H1 (cell line): ENCODE measurements around the gene TCEANC2. TPM values are rescaled to one million over a fixed set of nuclear protein-coding genes. Genes with fewer than 3 reads are reported as not detected.

ENCODE experiments used
- CTCF ChIA-PET: fragments of 300-600 bp; sonication (Branson Sonifier 250); formaldehyde crosslinking; loops from one replicate; lab custom pipeline; 2021; ENCODE audit not compliant: partially characterized antibody; lab: Charles Lee
- POLR2A ChIA-PET: fragments of 300-600 bp; sonication (Branson Sonifier 250); formaldehyde crosslinking; loops from one replicate; lab custom pipeline; 2021; ENCODE audit warnings: inconsistent platforms; ENCODE audit not compliant: partially characterized antibody; lab: Charles Lee
- DNase-seq, 2 experiments: peaks; one replicate each; pipeline versions ENCODE4 v3.0.0 to v3.0.0-alpha.2; 2010 to 2022; ENCODE audit warnings: low spot score in 2 of 2, low read depth in 1 of 2, mixed read lengths in 1 of 2
- FAIRE-seq: peaks from 2 replicates; lab custom pipeline; 2011; peaks lifted over from hg19 to GRCh38; lab: Jason Lieb, UNC
- H2AFZ ChIP-seq: 2 replicates; pipeline ENCODE4 v1.8.1; 2012; ENCODE audit warnings: low read length, inconsistent platforms
- H2AK5ac ChIP-seq: 2 replicates; pipeline ENCODE4 v1.6.1; 2013; ENCODE audit warnings: low read depth, low read length
- H2BK120ac ChIP-seq: replicated peaks from 2 replicates; pipeline ENCODE3; 2013; ENCODE audit warnings: low read depth, low read length, inconsistent platforms
- H2BK12ac ChIP-seq: 2 replicates; pipeline ENCODE4 v1.6.1; 2013; ENCODE audit warnings: low read depth, low read length
- H2BK15ac ChIP-seq: 2 replicates; pipeline ENCODE4 v1.6.1; 2013; ENCODE audit warnings: low read length
- H2BK20ac ChIP-seq: 2 replicates; pipeline ENCODE4 v1.6.1; 2013; ENCODE audit warnings: low read length
- H2BK5ac ChIP-seq: 2 replicates; pipeline ENCODE4 v1.6.1; 2013; ENCODE audit warnings: low read depth, low read length
- H3K14ac ChIP-seq: 2 replicates; pipeline ENCODE4 v1.6.1; 2013; ENCODE audit warnings: inconsistent platforms; ENCODE audit not compliant: insufficient read length
- H3K18ac ChIP-seq: 2 replicates; pipeline ENCODE4 v1.6.1; 2013; ENCODE audit warnings: low read length; ENCODE audit errors: extremely low read depth
- H3K23ac ChIP-seq: 2 replicates; pipeline ENCODE4 v1.6.1; 2013; ENCODE audit warnings: inconsistent platforms; ENCODE audit not compliant: insufficient read length
- H3K23me2 ChIP-seq: 2 replicates; pipeline ENCODE4 v1.6.1; 2013; ENCODE audit warnings: low read depth, low read length
- H3K27ac ChIP-seq: 2 replicates; pipeline ENCODE4 v1.6.1; 2011; ENCODE audit warnings: low read depth, low read length, inconsistent platforms
- H3K27me3 ChIP-seq, 4 experiments: replicated peaks in 1 of 4; 1 replicate in 1 of 4; 2 replicates in 3 of 4; pipeline versions ENCODE4 v1.6.1 to v1.8.1; 2011 to 2013; ENCODE audit warnings: low read length in 3 of 4, mild to moderate bottlenecking in 3 of 4, inconsistent platforms in 2 of 4, mixed read lengths in 2 of 4, moderate library complexity in 1 of 4; ENCODE audit not compliant: control insufficient read depth in 3 of 4, insufficient read depth in 3 of 4; ENCODE audit errors: extremely low read depth in 1 of 4
- H3K36me3 ChIP-seq, 4 experiments: 2 replicates each; pipeline versions ENCODE4 v1.6.1 to v1.8.1; 2011 to 2013; ENCODE audit warnings: mild to moderate bottlenecking in 4 of 4, low read length in 3 of 4, moderate library complexity in 2 of 4, control low read depth in 1 of 4, inconsistent platforms in 1 of 4; ENCODE audit not compliant: insufficient read depth in 4 of 4, control insufficient read depth in 2 of 4
- H3K4ac ChIP-seq: replicated peaks from 2 replicates; pipeline ENCODE3; 2013; ENCODE audit warnings: low read length, low read depth, mixed read lengths, inconsistent platforms; ENCODE audit not compliant: insufficient read length
- H3K4me1 ChIP-seq, 4 experiments: replicated peaks in 1 of 4; 1 replicate in 1 of 4; 2 replicates in 3 of 4; pipeline versions ENCODE4 v1.6.1 to v1.8.1; 2011 to 2013; ENCODE audit warnings: low read length in 3 of 4, inconsistent platforms in 2 of 4, mixed read lengths in 1 of 4; ENCODE audit not compliant: insufficient read depth in 4 of 4, control insufficient read depth in 3 of 4
- H3K4me2 ChIP-seq, 2 experiments: 2 replicates each; pipeline versions ENCODE4 v1.6.1 to v1.8.1; 2011 to 2013; ENCODE audit warnings: low read depth in 2 of 2, low read length in 2 of 2, control low read depth in 1 of 2, inconsistent platforms in 1 of 2, mild to moderate bottlenecking in 1 of 2; ENCODE audit not compliant: insufficient read depth in 1 of 2
- H3K4me3 ChIP-seq, 4 experiments: fragments of 200-600, 300-600 bp in 1 of 4; sonication (generic), shearing (Covaris generic), sonication (Bioruptor Twin) in 1 of 4; 2 replicates each; pipeline versions ENCODE4 v1.5.1 to v1.8.1; 2011 to 2016; ENCODE audit warnings: low read length in 4 of 4, low read depth in 3 of 4, control low read depth in 2 of 4, inconsistent platforms in 2 of 4, mild to moderate bottlenecking in 2 of 4, mixed read lengths in 1 of 4, moderate library complexity in 1 of 4; ENCODE audit not compliant: insufficient read depth in 2 of 4; ENCODE audit errors: extremely low read depth in 1 of 4
- H3K56ac ChIP-seq: replicated peaks from 2 replicates; pipeline ENCODE3; 2013; ENCODE audit warnings: low read depth, mild to moderate bottlenecking, mixed read lengths, low read length, inconsistent platforms; ENCODE audit not compliant: insufficient read length
- H3K79me1 ChIP-seq: 2 replicates; pipeline ENCODE4 v1.6.1; 2013; ENCODE audit warnings: low read depth, low read length, control low read depth
- H3K79me2 ChIP-seq, 2 experiments: 2 replicates each; pipeline versions ENCODE4 v1.6.1 to v1.8.1; 2012 to 2013; ENCODE audit warnings: low read length in 2 of 2, mild to moderate bottlenecking in 2 of 2, inconsistent platforms in 1 of 2; ENCODE audit not compliant: insufficient read depth in 2 of 2, control insufficient read depth in 1 of 2
- H3K9ac ChIP-seq, 4 experiments: replicated peaks in 1 of 4; 1 replicate in 1 of 4; 2 replicates in 3 of 4; pipeline versions ENCODE4 v1.6.1 to v1.8.1; 2011 to 2013; ENCODE audit warnings: low read depth in 3 of 4, low read length in 3 of 4, control low read depth in 2 of 4, mild to moderate bottlenecking in 2 of 4, moderate library complexity in 2 of 4, inconsistent platforms in 1 of 4; ENCODE audit errors: extremely low read depth in 1 of 4
- H3K9me3 ChIP-seq, 2 experiments: 2 replicates each; pipeline versions ENCODE4 v1.6.1 to v1.8.1; 2012 to 2013; ENCODE audit warnings: mild to moderate bottlenecking in 2 of 2, moderate library complexity in 2 of 2, control low read depth in 1 of 2, inconsistent platforms in 1 of 2, low read depth in 1 of 2, low read length in 1 of 2, mixed read lengths in 1 of 2; ENCODE audit not compliant: insufficient read depth in 2 of 2
- H4K20me1 ChIP-seq, 2 experiments: replicated peaks in 1 of 2; 2 replicates each; pipeline versions ENCODE3 to v1.8.1; 2011 to 2013; ENCODE audit warnings: inconsistent platforms in 2 of 2, low read length in 2 of 2, mild to moderate bottlenecking in 1 of 2; ENCODE audit not compliant: insufficient read depth in 2 of 2, control insufficient read depth in 1 of 2
- H4K5ac ChIP-seq: 2 replicates; pipeline ENCODE4 v1.6.1; 2013; ENCODE audit warnings: low read length, low read depth, mixed read lengths, inconsistent platforms; ENCODE audit not compliant: insufficient read length
- H4K8ac ChIP-seq: 2 replicates; pipeline ENCODE4 v1.8.0; 2013; ENCODE audit warnings: mild to moderate bottlenecking, moderate library complexity, low read length, inconsistent platforms; ENCODE audit not compliant: insufficient read depth; ENCODE audit errors: extremely low read depth
- H4K91ac ChIP-seq: replicated peaks from 2 replicates; pipeline ENCODE3; 2013; ENCODE audit warnings: low read length, mixed read lengths, inconsistent platforms; ENCODE audit not compliant: insufficient read length
- ASH2L ChIP-seq: fragments of 200-600, 300-600 bp; sonication (generic); IDR thresholded peaks from one replicate; pipeline ENCODE4 v1.7.1; 2017; ENCODE audit warnings: low read length
- POLR2A ChIP-seq, 2 experiments: IDR thresholded peaks; 1 replicate in 1 of 2; 2 replicates in 1 of 2; pipeline ENCODE4 v1.6.1; 2011; ENCODE audit warnings: low read depth in 2 of 2, low read length in 2 of 2, mild to moderate bottlenecking in 2 of 2; ENCODE audit errors: control extremely low read depth in 1 of 2
- POU5F1 ChIP-seq: IDR thresholded peaks from 2 replicates; pipeline ENCODE4 v1.6.1; 2011; ENCODE audit warnings: low read depth, mild to moderate bottlenecking, low read length, moderate library complexity
- RFX5 ChIP-seq: IDR thresholded peaks from 2 replicates; pipeline ENCODE4 v1.6.1; 2011; ENCODE audit warnings: low read depth, low read length, improper control_type of control experiment, borderline replicate concordance
- WGBS, 2 experiments: shearing (Covaris generic) in 1 of 2; methylation state at CpG; one replicate each; pipeline versions ENCODE4 v1.1.6 to v1.1.7; 2013 to 2015; ENCODE audit warnings: low lambda C conversion rate in 2 of 2, mixed read lengths in 2 of 2, inconsistent platforms in 1 of 2, low coverage in 1 of 2, missing lambda C conversion rate in 1 of 2; ENCODE audit not compliant: insufficient replicate concordance in 2 of 2, insufficient coverage in 1 of 2, insufficient read length in 1 of 2; ENCODE audit errors: extremely low coverage in 1 of 2, missing lambda C conversion rate in 1 of 2; 5-methylcytosine and 5-hydroxymethylcytosine counted together
- polyA plus RNA-seq, 7 experiments: library from polyadenylated mRNA; depleted of rRNA in 3 of 7; stranded (reverse) in 5 of 7; unstranded in 2 of 7; fragments of >200 nt in 5 of 7; fragments of 200-250 nt in 2 of 7; gene quantifications; 1 replicate in 5 of 7; 2 replicates in 1 of 7; 4 replicates in 1 of 7; pipeline versions ENCODE4 v1.2.1 to v1.2.3, GENCODE V29; 2011 to 2013; ENCODE audit warnings: missing spikeins in 2 of 7, mixed read lengths in 2 of 7
- total RNA-seq: library from RNA; stranded (reverse); fragmentation: NEBNext Ultra II Directional; extraction: Animal tissue kit (Norgen Biotek cat#: 25700); gene quantifications from 2 replicates; pipeline ENCODE4 v1.2.1, GENCODE V29; 2021

The TCEANC2 gene
- total and polyA plus RNA-seq, 2 of the 8 experiments (the other 6 are each of a cell fraction or from before 2014, with no cell fraction given): 4.2 to 8.2 TPM

- H3K4me3 ChIP-seq: no peak overlapping the region
- TF ChIP-seq RFX5 (no peak), POU5F1 (no peak), ASH2L (no peak), POLR2A (IDR thresholded peaks at IDR 0.05; ENCODE audit: control extremely low read depth in 1 of 2, low read depth in 2 of 2, low read length in 2 of 2) (no peak)
- 98% methylated on average over 7 of the region's 7 CpGs; no CpG with 5 or more reads in 1 of the 2 experiments for WGBS, 2 experiments
- no peak overlapping the region for H4K8ac ChIP-seq
- no peak overlapping the region for H2AFZ ChIP-seq
- H2BK120ac ChIP-seq: no peak overlapping the region
- no peak overlapping the region for H3K27ac ChIP-seq
- peaks cover 0 to 4% (median 0%) of the 10 kb centered on the region in 4 experiments; a peak in 1 of 7 replicates for H3K4me1 ChIP-seq
- no peaks in the 10 kb centered on the region; a peak in 1 of 7 replicates for H3K27me3 ChIP-seq
- H3K23ac ChIP-seq: no peak overlapping the region
- H2BK15ac ChIP-seq: no peak overlapping the region
- H3K4ac ChIP-seq: no peak overlapping the region
- ChIA-PET CTCF (interaction anchor here (0.9 to 3.5 kb wide), 9 partner anchors 10 to 689 kb away, joined by 3 to 19 read pairs (median 4); partner anchors contain the start of gene TTC22), POLR2A (interaction anchor here (0.6 to 0.9 kb wide), 2 partner anchors 23 to 193 kb away, joined by 3 read pairs; no protein-coding TSS in a partner anchor)
- no peak overlapping the region for H3K4me2 ChIP-seq
- H3K18ac ChIP-seq: no peak overlapping the region
- no peak overlapping the region for H3K14ac ChIP-seq
- H3K23me2 ChIP-seq: no peaks in the 10 kb centered on the region
- no peaks in the 10 kb centered on the region for H3K79me2 ChIP-seq
- no peak overlapping the region for H3K9ac ChIP-seq
- H2BK20ac ChIP-seq: no peak overlapping the region
- no peak overlapping the region for H4K5ac ChIP-seq
- peak in 1 of 2 experiments; percentile 17 for DNase-seq
- no peak overlapping the region for H3K56ac ChIP-seq
- no peak overlapping the region for H4K91ac ChIP-seq
- no peaks in the 10 kb centered on the region for H3K36me3 ChIP-seq
- no peaks in the 10 kb centered on the region for H3K79me1 ChIP-seq
- no peaks in the 10 kb centered on the region for H3K9me3 ChIP-seq
- no peak for FAIRE-seq
- H2AK5ac ChIP-seq: no peak overlapping the region
- H4K20me1 ChIP-seq: no peaks in the 10 kb centered on the region
- no peak overlapping the region for H2BK12ac ChIP-seq
- H2BK5ac ChIP-seq: no peak overlapping the region
These were observed 58.6 kb downstream of the TCEANC2 start for GRCh38 chr1:54112027-54112426.
